ENCODE measurements around the gene ATF7IP2. TPM values are rescaled to one million over a fixed set of nuclear protein-coding genes. Genes with fewer than 3 reads are reported as not detected.
"Not testable (repeated sequence)": the region's sequence is repeated elsewhere in the genome, so short reads cannot be mapped to it uniquely, and the experiment has no call there.

ATF7IP2 gene
- polyA plus RNA-seq, 4 donors, result 19.2 to 24.3 (median 19.5) TPM

DNA sequence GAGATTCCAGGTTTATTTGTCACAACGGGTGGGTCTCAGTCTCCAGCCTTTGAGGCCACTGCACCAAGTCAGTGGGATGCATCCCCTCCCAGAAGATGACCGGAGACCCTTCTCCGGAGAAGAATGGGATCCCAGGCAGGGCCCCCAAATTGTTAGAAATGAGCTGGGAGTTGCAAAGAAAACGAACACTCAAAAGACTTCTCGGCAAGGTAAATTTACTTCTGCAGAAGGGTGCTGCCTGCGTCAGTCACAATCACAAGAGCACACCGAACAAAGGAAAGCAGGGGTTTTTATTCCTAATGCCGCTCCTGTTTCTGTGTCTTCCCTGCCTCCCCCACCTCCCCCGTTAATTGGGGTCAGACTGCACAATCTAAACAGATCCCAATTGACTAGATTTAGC, 61.4 kb downstream of the ATF7IP2 start:
- no peak for DNase-seq (ENCODE audit: low read depth in 4 of 4, low spot score in 3 of 4)

DNA sequence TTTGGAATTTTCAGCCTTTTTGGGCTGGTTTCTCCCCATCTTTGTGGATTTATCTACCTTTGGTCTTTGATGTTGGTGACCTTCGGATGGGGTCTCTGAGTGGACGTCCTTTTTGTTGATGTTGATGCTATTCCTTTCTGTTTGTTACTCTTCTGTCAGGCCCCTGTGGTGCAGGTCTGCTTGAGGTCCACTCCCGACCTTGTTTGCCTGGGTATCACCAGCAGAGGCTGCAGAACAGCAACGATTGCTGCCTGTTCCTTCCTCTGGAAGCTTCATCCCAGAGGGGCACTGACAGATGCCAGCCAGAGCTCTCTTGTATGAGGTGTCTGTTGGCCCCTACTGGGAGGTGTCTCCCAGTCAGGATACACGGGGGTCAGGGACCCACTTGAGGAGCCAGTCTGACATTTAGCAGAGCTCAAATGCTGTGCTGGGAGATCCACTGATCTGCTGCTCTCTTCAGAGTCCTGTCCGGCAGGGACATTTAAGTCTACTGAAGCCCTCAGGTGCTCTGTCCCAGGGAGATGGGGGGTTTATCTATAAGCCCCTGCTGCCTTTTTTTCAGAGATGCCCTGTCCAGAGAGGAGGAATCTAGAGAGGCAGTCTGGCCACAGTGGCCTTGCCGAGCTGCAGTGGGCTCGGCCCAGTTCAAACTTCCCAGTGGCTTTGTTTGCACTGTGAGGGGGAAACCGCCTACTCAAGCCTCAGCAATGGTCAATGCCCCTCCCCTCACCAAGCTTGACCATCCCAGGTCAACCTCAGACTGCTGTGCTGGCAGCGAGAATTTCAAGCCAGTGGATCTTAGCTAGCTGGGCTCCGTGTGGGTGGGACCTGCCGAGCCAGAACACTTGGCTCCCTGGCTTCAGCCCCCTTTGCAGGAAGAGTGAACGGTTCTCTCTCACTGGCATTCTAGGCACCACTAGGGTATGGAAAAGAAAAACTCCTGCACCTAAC, 66.6 kb downstream of the ATF7IP2 start:
- not testable (repeated sequence) for DNase-seq (ENCODE audit: low read depth in 4 of 4, low spot score in 3 of 4)

DNA sequence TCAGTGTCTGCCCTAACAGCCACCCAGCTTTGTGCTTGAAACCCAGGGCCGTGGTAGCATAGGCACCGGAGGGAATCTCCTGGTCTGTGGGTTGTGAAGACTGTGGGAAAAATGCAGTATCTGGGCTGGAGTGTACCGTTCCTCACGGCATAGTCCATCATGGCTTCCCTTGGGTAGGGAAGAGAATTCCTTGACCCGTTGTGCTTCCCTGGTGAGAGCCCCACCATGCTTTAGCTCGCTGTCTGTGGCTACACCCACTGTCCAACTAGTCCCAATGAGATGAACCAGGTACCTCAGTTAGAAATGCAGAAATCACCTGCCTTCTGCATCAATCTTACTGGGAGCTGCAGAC, 67.3 kb downstream of the ATF7IP2 start:
- no peak for DNase-seq (ENCODE audit: low read depth in 4 of 4, low spot score in 3 of 4)

- no peak for DNase-seq (ENCODE audit: low read depth in 4 of 4, low spot score in 3 of 4)
Measured at GRCh38 chr16:10465821-10466220, 80.0 kb downstream of the ATF7IP2 start.

DNA sequence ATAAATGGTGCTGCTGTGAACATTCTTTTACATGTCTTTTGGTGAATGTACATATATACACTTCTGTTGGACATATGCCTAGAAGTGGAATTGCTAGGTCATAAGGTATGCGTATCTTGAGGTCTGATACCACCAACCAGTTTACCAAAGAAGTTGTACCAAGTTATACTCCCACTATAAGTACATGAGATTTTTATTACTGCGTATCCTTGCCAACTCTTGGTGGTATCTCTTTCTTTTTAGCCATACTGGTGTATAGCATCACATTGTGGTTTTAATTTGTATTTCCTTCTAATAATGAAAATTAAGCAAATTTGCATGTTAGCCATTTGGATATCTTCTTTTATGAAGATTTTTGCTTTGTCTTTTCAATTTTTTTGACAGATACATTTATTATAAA, 80.5 kb downstream of the ATF7IP2 start:
- DNase-seq (ENCODE audit: low read depth in 4 of 4, low spot score in 3 of 4), result no peak

- DNase-seq (ENCODE audit: low read depth in 4 of 4, low spot score in 3 of 4), result no peak
Measured at GRCh38 chr16:10466861-10467260, 81.0 kb downstream of the ATF7IP2 start.

DNA sequence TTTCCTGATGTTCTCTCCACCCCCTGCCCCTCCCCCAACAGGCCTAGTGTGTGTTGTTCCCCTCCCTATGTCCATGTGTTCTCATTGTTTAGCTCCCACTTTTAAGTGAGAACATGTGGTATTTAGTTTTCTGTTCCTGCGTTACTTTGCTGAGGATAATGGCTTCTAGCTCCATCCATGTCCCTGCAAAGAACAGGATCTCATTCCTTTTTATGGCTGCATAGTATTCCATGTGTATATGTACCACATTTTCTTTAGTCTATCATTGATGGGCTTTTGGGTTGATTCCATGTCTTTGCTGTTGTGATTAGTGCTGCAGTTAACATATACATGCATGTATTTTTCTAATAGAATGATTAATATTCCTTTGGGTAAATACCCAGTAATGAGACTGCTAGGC, 90.8 kb downstream of the ATF7IP2 start:
- not testable (repeated sequence) for DNase-seq (ENCODE audit: low read depth in 4 of 4, low spot score in 3 of 4)

DNA sequence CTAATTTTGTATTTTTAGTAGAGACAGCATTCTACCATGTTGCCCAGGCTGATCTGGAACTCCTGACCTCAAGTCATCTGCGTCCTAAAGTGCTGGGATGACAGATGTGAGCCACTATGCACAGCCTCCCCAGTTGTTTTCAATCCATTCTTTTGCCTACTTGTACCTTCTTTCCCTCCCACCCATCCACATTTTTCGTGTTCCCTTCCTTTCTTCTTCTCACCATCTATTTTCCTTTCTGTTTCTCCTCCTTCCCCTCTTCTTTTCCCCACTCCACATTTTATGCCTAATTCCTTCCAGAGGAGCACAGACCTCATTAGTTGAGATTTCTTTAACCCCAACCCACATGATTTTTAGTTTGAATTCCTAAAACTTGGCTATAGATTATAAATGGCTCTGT, 94.3 kb downstream of the ATF7IP2 start:
- DNase-seq (ENCODE audit: low read depth in 4 of 4, low spot score in 3 of 4), result no peak

- no peak for DNase-seq (ENCODE audit: low read depth in 4 of 4, low spot score in 3 of 4)
Measured at GRCh38 chr16:10485159-10485558, 99.3 kb downstream of the ATF7IP2 start.

GRCh38 chr16:10485698-10486382, 100.0 kb downstream of the ATF7IP2 start:
- no peak for DNase-seq (ENCODE audit: low read depth in 4 of 4, low spot score in 3 of 4)

- no peak for DNase-seq (ENCODE audit: low read depth in 4 of 4, low spot score in 3 of 4)
Measured at GRCh38 chr16:10490141-10490540, 104.3 kb downstream of the ATF7IP2 start.

- no peak for DNase-seq (ENCODE audit: low read depth in 4 of 4, low spot score in 3 of 4)
Measured at GRCh38 chr16:10493276-10493675, 107.4 kb downstream of the ATF7IP2 start.

DNA sequence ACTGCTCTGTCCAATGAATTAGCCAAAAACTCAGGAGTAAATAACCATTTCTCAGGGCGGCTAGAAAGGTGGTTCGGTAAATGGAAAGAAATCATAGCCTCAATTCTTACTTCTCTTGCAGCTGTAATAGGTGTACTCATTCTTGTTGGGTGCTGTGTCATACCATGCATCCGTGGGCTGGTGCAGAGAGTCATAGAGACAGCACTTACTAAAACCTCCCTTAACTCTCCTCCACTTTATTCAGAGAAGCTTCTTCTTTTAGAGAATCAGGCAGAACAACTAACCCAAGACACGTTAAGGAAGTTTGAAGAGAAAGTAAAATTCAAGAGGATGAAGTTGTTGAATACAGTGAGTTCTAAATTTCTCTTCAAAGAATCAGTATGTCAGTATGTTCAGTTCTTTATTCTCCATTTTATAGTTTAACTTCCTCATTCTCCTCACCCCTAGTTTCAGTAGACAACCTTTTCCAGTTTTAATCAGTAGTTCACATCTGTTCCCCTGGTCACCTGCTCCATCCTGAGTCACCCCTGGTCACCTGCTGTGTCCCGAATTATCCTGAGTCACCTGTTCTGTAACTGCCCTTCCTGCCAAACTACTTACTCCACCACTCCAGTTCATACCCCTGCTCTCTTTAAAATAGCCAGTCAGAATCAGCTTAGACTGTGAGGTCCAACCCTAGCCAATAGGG, 108.6 kb downstream of the ATF7IP2 start:
- DNase-seq (ENCODE audit: low read depth in 4 of 4, low spot score in 3 of 4), result no peak

- DNase-seq (ENCODE audit: low read depth in 4 of 4, low spot score in 3 of 4), result no peak
Measured at GRCh38 chr16:10495031-10495345, 109.1 kb downstream of the ATF7IP2 start.

DNA sequence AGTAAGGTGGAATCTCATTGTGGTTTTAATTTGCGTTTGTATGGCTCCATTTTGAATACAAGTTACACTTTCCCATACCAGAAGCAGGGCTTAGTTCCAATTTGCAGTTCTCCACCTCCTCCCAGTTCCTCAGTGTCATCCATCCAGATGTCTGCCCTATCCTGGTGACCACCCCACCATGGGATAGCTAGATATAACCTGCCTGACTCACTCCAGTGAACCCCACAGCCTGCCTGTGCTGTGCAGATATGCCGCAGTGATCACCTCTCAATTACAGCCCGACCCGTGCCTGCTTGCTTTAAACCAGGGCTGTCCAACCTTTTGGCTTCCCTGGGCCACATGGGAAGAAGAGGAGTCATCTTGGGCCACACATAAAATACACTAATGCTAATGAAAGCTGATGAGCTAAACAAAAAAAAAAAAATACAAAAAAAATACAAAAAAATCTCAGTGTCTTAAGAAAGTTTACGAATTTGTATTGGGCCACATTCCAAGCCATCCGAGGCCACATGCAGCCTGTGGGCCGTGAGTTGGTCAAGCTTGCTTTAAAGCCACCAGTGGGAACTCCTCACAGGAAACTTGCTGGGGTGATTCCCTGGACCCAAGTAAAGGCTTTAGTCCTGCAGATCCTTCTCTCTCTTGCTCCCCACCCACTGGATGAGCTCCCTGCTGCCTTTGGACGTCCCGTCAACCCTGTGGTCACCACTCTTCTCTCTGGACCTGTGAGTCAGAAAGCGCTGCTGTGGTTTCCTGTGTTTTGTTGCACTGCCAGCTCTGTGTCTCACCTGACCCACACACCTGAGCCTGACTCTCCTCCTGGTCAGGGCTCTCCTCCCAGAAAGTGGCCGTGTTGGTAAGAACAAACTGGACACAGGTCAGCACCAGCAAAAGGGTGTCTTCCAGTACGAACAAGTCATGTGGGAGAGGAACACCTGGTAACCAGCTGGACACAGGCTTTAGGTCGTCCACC, 111.6 kb downstream of the ATF7IP2 start:
- DNase-seq (ENCODE audit: low read depth in 4 of 4, low spot score in 3 of 4), result no peak

DNA sequence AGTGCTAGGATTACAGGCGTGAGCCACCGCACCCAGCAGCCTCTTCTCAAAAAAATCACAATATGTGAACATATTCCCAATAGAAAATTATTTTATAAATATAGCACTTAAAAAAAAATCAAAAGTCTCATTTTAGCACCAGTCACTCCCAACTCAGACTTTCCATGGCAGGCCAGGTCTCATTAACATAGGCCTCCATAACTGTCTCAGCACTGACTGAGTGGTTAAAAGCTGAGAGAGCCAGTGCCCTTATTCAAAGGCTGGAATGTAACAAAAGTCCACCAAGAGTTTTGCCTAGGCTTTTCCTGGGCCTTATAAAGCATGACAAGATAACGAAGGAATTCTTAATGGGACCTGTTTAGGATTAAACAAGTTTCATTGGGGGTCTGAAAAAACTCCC, 114.7 kb downstream of the ATF7IP2 start:
- DNase-seq (ENCODE audit: low read depth in 4 of 4, low spot score in 3 of 4), result no peak

DNA sequence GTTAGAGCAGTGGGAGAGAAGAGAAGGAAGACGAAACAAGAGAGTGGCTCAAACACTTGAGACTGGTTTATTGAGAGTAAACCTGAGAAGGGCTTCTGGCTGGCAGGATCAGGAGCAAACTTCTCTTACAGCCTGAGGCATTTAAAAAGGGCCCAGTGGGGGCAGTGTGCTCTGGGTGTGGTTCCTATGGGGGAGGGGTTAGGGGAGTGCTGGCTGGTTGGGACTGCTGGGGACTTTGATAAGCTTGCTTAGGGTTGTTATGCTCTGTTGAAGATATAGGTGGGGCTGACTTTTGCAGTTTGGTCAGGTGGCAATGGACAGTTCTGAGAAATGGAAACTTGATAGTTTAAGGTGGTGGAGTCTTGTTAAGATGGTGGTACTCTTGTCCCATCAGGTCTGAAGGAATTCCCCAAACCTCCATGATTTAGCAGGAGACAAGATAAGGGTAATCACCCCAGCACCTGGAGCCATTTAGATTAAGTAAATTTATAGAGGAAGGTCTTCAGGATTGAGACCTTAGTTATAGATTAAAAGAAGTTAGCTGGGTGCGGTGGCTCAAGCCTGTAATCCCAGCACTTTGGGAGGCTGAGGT, 115.3 kb downstream of the ATF7IP2 start:
- no peak for DNase-seq (ENCODE audit: low read depth in 4 of 4, low spot score in 3 of 4)

GRCh38 chr16:10502776-10503175, 116.9 kb downstream of the ATF7IP2 start:
- no peak for DNase-seq (ENCODE audit: low read depth in 4 of 4, low spot score in 3 of 4)

DNA sequence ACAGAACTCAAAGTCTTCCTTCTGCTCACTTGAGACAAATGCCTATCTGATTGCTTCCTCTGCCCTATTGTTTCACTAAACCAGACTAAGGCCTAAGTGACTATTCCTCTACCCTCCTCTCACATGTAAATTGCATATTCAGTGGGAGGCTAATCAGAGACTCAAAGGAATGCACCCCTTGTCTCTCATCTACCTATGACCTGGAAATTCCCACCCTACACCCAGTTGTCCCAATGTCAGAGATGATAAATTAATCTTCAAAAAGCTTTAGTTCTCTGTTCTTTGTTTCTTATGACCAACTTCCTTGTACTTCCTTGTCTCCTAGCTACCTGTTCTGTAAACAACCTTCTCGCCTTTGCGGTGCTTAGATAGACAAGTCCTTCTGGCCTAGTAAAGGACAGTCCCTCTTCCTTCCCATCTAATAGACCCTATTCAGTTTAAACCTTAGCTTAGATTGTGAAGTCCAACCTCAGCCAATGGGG, 118.6 kb downstream of the ATF7IP2 start:
- no peak for DNase-seq (ENCODE audit: low read depth in 4 of 4, low spot score in 3 of 4)

GRCh38 chr16:10505286-10505685, 119.4 kb downstream of the ATF7IP2 start:
- not testable (repeated sequence) for DNase-seq (ENCODE audit: low read depth in 4 of 4, low spot score in 3 of 4)
